DMS114 treated with DMSO at 0.1 percent for 48 hours (cell line): ENCODE measurements around the gene KRTAP5-9.
"Not testable (repeated sequence)": the region's sequence is repeated elsewhere in the genome, so short reads cannot be mapped to it uniquely, and the experiment has no call there.

ENCODE experiments used
- DNase-seq: peaks from one replicate; lab custom pipeline; 2025; ENCODE audit not compliant: unreplicated experiment; lab: John Stamatoyannopoulos, UW

Gene KRTAP5-9

DNA sequence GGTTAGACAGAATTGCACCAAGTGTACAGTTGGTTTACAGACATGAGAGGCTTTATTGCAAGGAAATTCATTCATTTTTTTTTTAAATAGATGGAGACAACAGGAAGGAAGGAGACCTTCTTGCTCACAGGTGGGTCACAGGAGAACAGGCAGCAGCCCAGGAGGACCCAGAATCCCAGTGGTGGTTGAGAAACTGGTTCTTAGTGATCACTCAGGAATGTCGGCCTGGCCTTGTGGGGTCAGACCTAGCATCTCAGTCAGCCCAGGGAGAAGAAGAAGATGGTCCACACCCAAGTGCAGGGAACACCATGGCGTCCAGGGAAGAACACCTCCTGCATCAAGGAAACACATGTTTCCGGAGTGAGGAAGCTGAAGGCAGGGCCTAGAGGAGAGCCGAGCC is 33.6 kb downstream of the KRTAP5-9 start:
- DNase-seq = no peak

GRCh38 chr11:71582309-71582895 is 34.2 kb downstream of the KRTAP5-9 start, which contains the start of gene KRTAP5-11:
TSS of gene KRTAP5-11 (minus strand) at chr11:71582875. CDS start at chr11:71582837, 38 bp downstream.
- DNase-seq = no peak

DNA sequence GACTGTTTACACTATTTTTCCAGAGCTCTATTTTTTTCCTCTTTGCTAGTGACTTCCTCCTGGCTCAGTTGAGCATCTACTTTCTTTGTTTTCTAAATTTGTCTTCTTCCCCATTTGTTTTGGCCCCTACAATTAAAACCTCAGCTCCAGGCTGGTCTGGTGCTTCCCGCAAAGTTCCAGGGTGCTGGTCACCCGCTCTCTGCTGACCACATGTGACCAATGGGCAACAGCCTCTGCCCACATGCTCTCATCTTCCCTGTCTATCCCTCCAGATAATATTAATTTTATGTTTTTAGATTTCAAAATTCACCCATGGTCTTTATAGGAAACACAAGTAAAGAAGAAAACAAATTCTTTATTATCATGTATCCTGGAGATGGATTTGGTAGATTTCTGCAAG is 34.7 kb downstream of the KRTAP5-9 start:
- DNase-seq = not testable (repeated sequence)

DNA sequence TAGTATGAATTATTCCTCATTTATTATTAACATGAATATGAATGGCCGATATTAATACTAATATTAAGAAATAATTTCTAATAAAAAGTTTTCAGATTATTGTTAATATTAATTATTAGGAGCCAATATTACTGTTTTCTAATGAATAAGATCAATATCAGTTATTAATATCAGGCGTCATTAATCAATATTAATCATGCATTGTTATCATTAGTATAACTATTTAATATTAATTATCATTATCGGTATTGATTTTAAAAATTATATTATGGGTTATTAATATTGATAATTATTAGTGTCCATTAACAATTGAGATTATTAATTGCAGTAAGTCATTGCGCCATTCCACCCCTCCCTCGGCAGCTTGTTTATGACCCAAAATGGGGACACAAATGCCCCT is 37.5 kb downstream of the KRTAP5-9 start:
- not testable (repeated sequence) for DNase-seq

DNA sequence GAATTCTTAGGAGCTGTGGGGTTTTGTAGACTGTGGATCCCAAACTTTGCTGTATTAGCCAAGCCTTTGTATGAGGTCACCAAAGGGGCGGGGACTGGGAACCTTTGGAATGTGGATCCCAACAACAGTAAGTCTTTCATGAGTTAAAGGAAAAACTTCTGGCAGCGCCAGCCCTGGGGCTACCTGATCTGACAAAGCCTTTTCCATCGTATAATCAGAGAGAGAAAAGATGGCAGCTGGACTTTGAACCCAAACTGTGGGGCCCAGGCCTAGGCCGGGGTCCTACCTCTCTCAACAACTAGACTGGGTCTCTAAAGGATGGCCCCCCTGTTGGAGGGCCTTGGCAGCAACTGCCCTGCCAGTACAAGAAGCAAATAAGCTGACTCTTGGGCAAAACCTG is 40.1 kb downstream of the KRTAP5-9 start:
- DNase-seq = not testable (repeated sequence)

GRCh38 chr11:71588822-71589545 is 40.8 kb downstream of the KRTAP5-9 start:
- DNase-seq = not testable (repeated sequence)

- not testable (repeated sequence) for DNase-seq
These were observed 41.3 kb downstream of the KRTAP5-9 start for GRCh38 chr11:71589546-71589920.
